ENCODE data around the gene GOLGA8Q. TPM values are rescaled to one million over a fixed set of nuclear protein-coding genes. Genes with fewer than 3 reads are reported as not detected.

Gene GOLGA8Q
- total RNA-seq (2022; extraction: Qiagen RNA extraction): 0.09 to 0.17 TPM in 2 of 5 replicates, not detected in the others

DNA sequence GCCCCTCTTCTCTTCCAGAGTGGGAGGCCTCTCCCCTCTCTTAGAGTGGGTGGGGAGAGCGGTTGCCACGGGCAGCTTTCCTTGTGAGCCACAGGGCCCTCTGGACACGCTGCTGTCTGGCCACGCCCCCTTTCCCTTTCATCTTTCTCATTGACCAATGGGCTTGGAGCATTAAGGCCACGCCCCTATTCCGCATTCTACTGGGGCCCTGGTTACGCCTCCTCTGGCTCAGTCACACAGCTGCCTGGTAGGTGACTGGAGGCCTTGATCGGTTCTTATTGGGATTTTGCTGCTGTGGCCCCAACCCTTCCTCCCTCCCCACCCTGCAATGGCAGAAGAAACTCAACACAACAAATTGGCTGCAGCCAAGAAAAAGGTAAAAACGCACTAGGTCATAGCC is at the start of gene GOLGA8Q:
GOLGA8Q (plus strand) TSS at position 301 of the 400 bp plus-strand sequence; CDS start at position 329, 28 bp downstream.

DNA sequence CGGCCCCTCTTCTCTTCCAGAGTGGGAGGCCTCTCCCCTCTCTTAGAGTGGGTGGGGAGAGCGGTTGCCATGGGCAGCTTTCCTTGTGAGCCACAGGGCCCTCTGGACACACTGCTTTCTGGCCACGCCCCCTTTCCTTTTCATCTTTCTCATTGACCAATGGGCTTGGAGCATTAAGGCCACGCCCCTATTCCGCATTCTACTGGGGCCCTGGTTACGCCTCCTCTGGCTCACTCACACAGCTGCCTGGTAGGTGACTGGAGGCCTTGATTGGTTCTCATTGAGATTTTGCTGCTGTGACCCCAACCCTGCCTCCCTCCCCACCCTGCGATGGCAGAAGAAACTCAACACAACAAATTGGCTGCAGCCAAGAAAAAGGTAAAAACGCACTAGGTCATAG is 51.9 kb downstream of the GOLGA8Q start, which contains the start of gene GOLGA8H:
GOLGA8H (plus strand) TSS at position 233 of the 400 bp plus-strand sequence; CDS start at position 331, 98 bp downstream.

Other genes with a start within 250 kb of the GOLGA8Q start
- 4.9 to 8.2 TPM (median 6.4 TPM) in 5 replicates for gene CHRFAM7A, start 158.5 kb upstream of the GOLGA8Q start, total RNA-seq (2022; extraction: Qiagen RNA extraction)
- 0.07 to 0.20 TPM (median 0.14 TPM) in 5 replicates for gene GOLGA8R, start 137.8 kb upstream of the GOLGA8Q start, total RNA-seq (2022; extraction: Qiagen RNA extraction)
- 2.2 to 3.7 TPM (median 2.9 TPM) in 5 replicates for gene GOLGA8H, start 52.0 kb downstream of the GOLGA8Q start, total RNA-seq (2022; extraction: Qiagen RNA extraction)

Data from A549 treated with dexamethasone at 1 μM for 4 hours (cell line).